HCT116 (cell line): Measurements from ENCODE around the gene SETD1A. TPM values are rescaled to one million over a fixed set of nuclear protein-coding genes. Genes with fewer than 3 reads are reported as not detected.

Experiments used
- ATAC-seq: fragments of 200-7000 bp; cut with Tn5 transposase; 2 replicates; pipeline ENCODE4 v1.9.1; 2020; ENCODE audit warnings: mild to moderate bottlenecking, moderate library complexity
- Bru-seq: library from RNA; stranded (reverse); fragments of 400-500 nt; gene quantifications from one replicate; lab custom pipeline; 2021; lab: Mats Ljungman, UMichigan
- BruChase-seq, 2 experiments: library from RNA; stranded (reverse); fragments of 400-500 nt; gene quantifications; one replicate each; lab custom pipeline; 2021; lab: Mats Ljungman, UMichigan
- BruUV-seq: library from RNA; stranded (reverse); fragments of 400-500 nt; replicated peaks from 2 replicates; lab custom pipeline; 2021; lab: Mats Ljungman, UMichigan
- CTCF ChIA-PET: fragments of 300-600 bp; sonication (Branson Sonifier 250); formaldehyde crosslinking; loops from one replicate; lab custom pipeline; 2021; ENCODE audit warnings: antibody characterized with exemption; lab: Charles Lee
- POLR2A ChIA-PET: fragments of 300-600, 350-600 bp; sonication (Branson Sonifier 250); formaldehyde crosslinking; loops from one replicate; lab custom pipeline; 2021; ENCODE audit warnings: antibody characterized with exemption; lab: Charles Lee
- RAD21 ChIA-PET, 2 experiments: fragments of 300-600 bp; sonication (Branson Sonifier 250); formaldehyde crosslinking; loops; one replicate each; lab custom pipeline; 2023; ENCODE audit warnings: low total read pairs in 2 of 2; ENCODE audit not compliant: uncharacterized antibody in 2 of 2, unreplicated experiment in 2 of 2, low non-redundant PET in 1 of 2; lab: Charles Lee
- DNase-seq: peaks from one replicate; pipeline ENCODE4 v3.0.0-alpha.2; 2010; ENCODE audit warnings: low read depth, low spot score
- H2AFZ ChIP-seq: fragments of 200-600 bp; shearing (Covaris generic), sonication (generic); 2 replicates; pipeline ENCODE4 v1.6.1; 2017; ENCODE audit warnings: low read depth, mixed run types, mixed read lengths, antibody characterized with exemption, low read length; ENCODE audit not compliant: poor library complexity, severe bottlenecking
- H3K27ac ChIP-seq: 2 replicates; pipeline ENCODE4 v1.5.1; 2012; ENCODE audit warnings: low read depth, low read length
- H3K27me3 ChIP-seq: fragments of 200-600 bp; sonication (generic); 2 replicates; pipeline ENCODE4 v1.6.1; 2016; ENCODE audit warnings: mixed run types, low read length, mixed read lengths; ENCODE audit not compliant: insufficient read depth
- H3K36me3 ChIP-seq, 2 experiments: fragments of 200-500 bp in 1 of 2; fragments of 200-600 bp in 1 of 2; sonication (Bioruptor generic) in 1 of 2; sonication (generic) in 1 of 2; 2 replicates each; pipeline versions ENCODE4 v1.5.1 to v1.6.1; 2014 to 2016; ENCODE audit warnings: low read length in 2 of 2, inconsistent platforms in 1 of 2, mixed read lengths in 1 of 2, mixed run types in 1 of 2; ENCODE audit not compliant: insufficient read depth in 2 of 2, control insufficient read depth in 1 of 2
- H3K4me1 ChIP-seq, 2 experiments: fragments of 200-600 bp in 1 of 2; sonication (generic) in 1 of 2; 2 replicates each; pipeline versions ENCODE4 v1.5.1 to v1.6.1; 2012 to 2017; ENCODE audit warnings: low read length in 2 of 2, inconsistent platforms in 1 of 2, mild to moderate bottlenecking in 1 of 2, mixed read lengths in 1 of 2, mixed run types in 1 of 2, moderate library complexity in 1 of 2; ENCODE audit not compliant: insufficient read depth in 2 of 2, control insufficient read depth in 1 of 2
- H3K4me2 ChIP-seq: fragments of 200-600 bp; sonication (generic); 2 replicates; pipeline ENCODE4 v1.6.1; 2017; ENCODE audit warnings: mixed run types, low read length, mixed read lengths
- H3K4me3 ChIP-seq, 2 experiments: fragments of 200-600 bp in 1 of 2; sonication (generic) in 1 of 2; replicated peaks in 1 of 2; 2 replicates each; pipeline ENCODE4 v1.5.1; 2011 to 2016; ENCODE audit warnings: low read length in 2 of 2, control low read depth in 1 of 2, low read depth in 1 of 2, mild to moderate bottlenecking in 1 of 2, mixed read lengths in 1 of 2, mixed run types in 1 of 2
- H3K79me2 ChIP-seq: fragments of 200-600 bp; sonication (generic); 2 replicates; pipeline ENCODE4 v1.6.1; 2017; ENCODE audit warnings: mild to moderate bottlenecking, mixed run types, low read length, moderate library complexity, mixed read lengths; ENCODE audit not compliant: insufficient read depth
- H3K9ac ChIP-seq: fragments of 200-600 bp; sonication (generic); 2 replicates; pipeline ENCODE4 v1.6.1; 2016; ENCODE audit warnings: low read length, mixed read lengths
- H3K9me2 ChIP-seq: fragments of 200-600 bp; sonication (generic), shearing (Covaris generic); 2 replicates; pipeline ENCODE4 v1.6.1; 2017; ENCODE audit warnings: mixed run types, mild to moderate bottlenecking, moderate library complexity; ENCODE audit not compliant: insufficient read depth
- H3K9me3 ChIP-seq, 2 experiments: fragments of 200-500 bp in 1 of 2; fragments of 200-600 bp in 1 of 2; sonication (Bioruptor generic) in 1 of 2; sonication (generic) in 1 of 2; 2 replicates each; pipeline ENCODE4 v1.6.1; 2014 to 2017; ENCODE audit warnings: low read length in 2 of 2, mixed read lengths in 2 of 2, inconsistent platforms in 1 of 2, low read depth in 1 of 2, mild to moderate bottlenecking in 1 of 2, mixed run types in 1 of 2, moderate library complexity in 1 of 2; ENCODE audit not compliant: control insufficient read depth in 1 of 2, insufficient read depth in 1 of 2
- H4K20me1 ChIP-seq: fragments of 200-600 bp; sonication (generic), shearing (Covaris generic); 2 replicates; pipeline ENCODE4 v1.6.1; 2017; ENCODE audit warnings: mixed run types, mild to moderate bottlenecking, moderate library complexity; ENCODE audit not compliant: insufficient read depth
- CEBPB ChIP-seq: IDR thresholded peaks from 2 replicates; pipeline ENCODE4 v1.6.1; 2012; ENCODE audit warnings: low read depth
- CTCF ChIP-seq, 3 experiments: fragments of 200-600 bp in 1 of 3; sonication (generic) in 1 of 3; IDR thresholded peaks in 2 of 3; conservative IDR thresholded peaks in 1 of 3; 2 replicates each; pipeline ENCODE4 v1.5.1; 2012 to 2017; ENCODE audit warnings: low read depth in 2 of 3, low read length in 2 of 3, antibody characterized with exemption in 1 of 3, borderline replicate concordance in 1 of 3, control low read depth in 1 of 3, mild to moderate bottlenecking in 1 of 3, mixed read lengths in 1 of 3, mixed run types in 1 of 3, moderate library complexity in 1 of 3; ENCODE audit not compliant: insufficient read depth in 1 of 3
- EGR1 ChIP-seq: IDR thresholded peaks from 2 replicates; pipeline ENCODE4 v1.6.1; 2012; ENCODE audit warnings: low read depth
- ELF1 ChIP-seq: IDR thresholded peaks from 2 replicates; pipeline ENCODE4 v1.6.1; 2012; ENCODE audit warnings: low read depth, borderline replicate concordance
- EZH2 ChIP-seq: fragments of 200-600 bp; sonication (generic); IDR thresholded peaks from 2 replicates; pipeline ENCODE4 v1.6.1; 2017; ENCODE audit warnings: antibody characterized with exemption, mixed run types
- EZH2phosphoT487 ChIP-seq: fragments of 200-600 bp; IDR thresholded peaks from 2 replicates; pipeline ENCODE4 v1.6.1; 2018; ENCODE audit warnings: antibody characterized with exemption, borderline replicate concordance
- JUND ChIP-seq: IDR thresholded peaks from 2 replicates; pipeline ENCODE4 v1.6.1; 2012
- POLR2A ChIP-seq: IDR thresholded peaks from 2 replicates; pipeline ENCODE4 v1.7.0; 2011; ENCODE audit warnings: borderline replicate concordance; ENCODE audit not compliant: insufficient read depth, insufficient read length; ENCODE audit errors: extremely low read depth
- POLR2AphosphoS5 ChIP-seq: IDR thresholded peaks from 2 replicates; pipeline ENCODE4 v1.6.1; 2011; ENCODE audit warnings: mild to moderate bottlenecking, low read depth, low read length, moderate library complexity
- RAD21 ChIP-seq: IDR thresholded peaks from 2 replicates; pipeline ENCODE4 v1.6.1; 2012; ENCODE audit warnings: low read depth, mild to moderate bottlenecking
- SP1 ChIP-seq: IDR thresholded peaks from 2 replicates; pipeline ENCODE4 v1.6.1; 2012; ENCODE audit warnings: low read depth
- SRF ChIP-seq: IDR thresholded peaks from 2 replicates; pipeline ENCODE4 v1.6.1; 2012; ENCODE audit warnings: low read depth
- TCF7L2 ChIP-seq: IDR thresholded peaks from 2 replicates; pipeline ENCODE4 v1.7.0; 2011; ENCODE audit warnings: borderline replicate concordance, inconsistent platforms; ENCODE audit not compliant: insufficient read depth, insufficient read length; ENCODE audit errors: extremely low read depth
- YY1 ChIP-seq: IDR thresholded peaks from 2 replicates; pipeline ENCODE4 v1.6.1; 2011; ENCODE audit warnings: low read length, low read depth, moderate library complexity, mild to moderate bottlenecking; ENCODE audit not compliant: insufficient replicate concordance; ENCODE audit errors: extremely low read depth
- ZFX ChIP-seq: fragments of 450-650 bp; IDR thresholded peaks from 2 replicates; pipeline ENCODE4 v1.6.1; 2017
- intact Hi-C: fragments of 100-400 bp; cut with micrococcal nuclease; formaldehyde crosslinking; loops from 2 replicates; pipeline ENCODE4 v1.10.0; 2022
- long read RNA-seq: library from polyadenylated mRNA; unstranded; transcript quantifications from one replicate; pipeline ENCODE4 v2.0.0, GENCODE V29; 2021; ENCODE audit not compliant: unreplicated experiment
- polyA plus RNA-seq: library from polyadenylated mRNA; unstranded; fragments of >200 nt; gene quantifications from 2 replicates; pipeline ENCODE4 v1.2.1, GENCODE V29; 2012; ENCODE audit warnings: missing spikeins
- total RNA-seq: library from RNA; stranded (reverse); gene quantifications from one replicate; pipeline ENCODE4 v1.2.1, GENCODE V29; 2021; ENCODE audit not compliant: unreplicated experiment
- TF ChIP-seq, protein P1 (sequence below): IDR thresholded peaks from 2 replicates; pipeline ENCODE4 v1.6.1; 2011; ENCODE audit warnings: mild to moderate bottlenecking, low read length, moderate library complexity; ENCODE audit not compliant: insufficient replicate concordance; ENCODE audit errors: extremely low read depth
- TF ChIP-seq, protein P2 (sequence below): IDR thresholded peaks from 2 replicates; pipeline ENCODE4 v1.6.1; 2012; ENCODE audit warnings: low read depth

SETD1A gene
- total RNA-seq (26.9 TPM), Bru-seq, nascent RNA (percentile 68 among the genes with signal in this experiment), BruChase-seq, experiment 1, labeled RNA remaining after a 6-hour chase (percentile 77 among the genes with signal in this experiment), BruChase-seq, experiment 2, labeled RNA remaining after a 2-hour chase (percentile 78 among the genes with signal in this experiment)
- polyA plus RNA-seq: 16.1 and 18.5 TPM in 2 replicates
- long read RNA-seq, partial matches to known transcripts: 11 of 11 reads
- long read RNA-seq, other reads (novel, unspliced or antisense): 0 of 11 reads

- H3K4me3 ChIP-seq: peak within 1 kb of the TSS; percentile 74 to 88
- no peaks in the 10 kb centered on the region for H3K9me3 ChIP-seq
- ChIA-PET POLR2A (no interaction called here), RAD21 (no interaction called here), CTCF (no interaction called here)
- TF ChIP-seq YY1 (peak; percentile 4), CTCF (IDR thresholded peaks at IDR 0.05 in 2 of 3, conservative IDR thresholded peaks at IDR 0.05 in 1 of 3; ENCODE audit: borderline replicate concordance in 1 of 3, insufficient read depth in 1 of 3, low read depth in 2 of 3, low read length in 2 of 3) (no peak), SRF (no peak), ZFX (peak; percentile 47; the same call in 1 of the 2 replicates), RAD21 (no peak), SP1 (no peak), EZH2 (no peak), CEBPB (no peak), ELF1 (no peak), EZH2phosphoT487 (no peak), POLR2A (no peak), JUND (no peak), TCF7L2 (no peak), POLR2AphosphoS5 (peak; percentile 24; the same call in 1 of the 2 replicates), EGR1 (no peak)
- TF ChIP-seq, protein P1, sequence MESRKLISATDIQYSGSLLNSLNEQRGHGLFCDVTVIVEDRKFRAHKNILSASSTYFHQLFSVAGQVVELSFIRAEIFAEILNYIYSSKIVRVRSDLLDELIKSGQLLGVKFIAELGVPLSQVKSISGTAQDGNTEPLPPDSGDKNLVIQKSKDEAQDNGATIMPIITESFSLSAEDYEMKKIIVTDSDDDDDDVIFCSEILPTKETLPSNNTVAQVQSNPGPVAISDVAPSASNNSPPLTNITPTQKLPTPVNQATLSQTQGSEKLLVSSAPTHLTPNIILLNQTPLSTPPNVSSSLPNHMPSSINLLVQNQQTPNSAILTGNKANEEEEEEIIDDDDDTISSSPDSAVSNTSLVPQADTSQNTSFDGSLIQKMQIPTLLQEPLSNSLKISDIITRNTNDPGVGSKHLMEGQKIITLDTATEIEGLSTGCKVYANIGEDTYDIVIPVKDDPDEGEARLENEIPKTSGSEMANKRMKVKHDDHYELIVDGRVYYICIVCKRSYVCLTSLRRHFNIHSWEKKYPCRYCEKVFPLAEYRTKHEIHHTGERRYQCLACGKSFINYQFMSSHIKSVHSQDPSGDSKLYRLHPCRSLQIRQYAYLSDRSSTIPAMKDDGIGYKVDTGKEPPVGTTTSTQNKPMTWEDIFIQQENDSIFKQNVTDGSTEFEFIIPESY: peak; percentile 55
- TF ChIP-seq, protein P2, sequence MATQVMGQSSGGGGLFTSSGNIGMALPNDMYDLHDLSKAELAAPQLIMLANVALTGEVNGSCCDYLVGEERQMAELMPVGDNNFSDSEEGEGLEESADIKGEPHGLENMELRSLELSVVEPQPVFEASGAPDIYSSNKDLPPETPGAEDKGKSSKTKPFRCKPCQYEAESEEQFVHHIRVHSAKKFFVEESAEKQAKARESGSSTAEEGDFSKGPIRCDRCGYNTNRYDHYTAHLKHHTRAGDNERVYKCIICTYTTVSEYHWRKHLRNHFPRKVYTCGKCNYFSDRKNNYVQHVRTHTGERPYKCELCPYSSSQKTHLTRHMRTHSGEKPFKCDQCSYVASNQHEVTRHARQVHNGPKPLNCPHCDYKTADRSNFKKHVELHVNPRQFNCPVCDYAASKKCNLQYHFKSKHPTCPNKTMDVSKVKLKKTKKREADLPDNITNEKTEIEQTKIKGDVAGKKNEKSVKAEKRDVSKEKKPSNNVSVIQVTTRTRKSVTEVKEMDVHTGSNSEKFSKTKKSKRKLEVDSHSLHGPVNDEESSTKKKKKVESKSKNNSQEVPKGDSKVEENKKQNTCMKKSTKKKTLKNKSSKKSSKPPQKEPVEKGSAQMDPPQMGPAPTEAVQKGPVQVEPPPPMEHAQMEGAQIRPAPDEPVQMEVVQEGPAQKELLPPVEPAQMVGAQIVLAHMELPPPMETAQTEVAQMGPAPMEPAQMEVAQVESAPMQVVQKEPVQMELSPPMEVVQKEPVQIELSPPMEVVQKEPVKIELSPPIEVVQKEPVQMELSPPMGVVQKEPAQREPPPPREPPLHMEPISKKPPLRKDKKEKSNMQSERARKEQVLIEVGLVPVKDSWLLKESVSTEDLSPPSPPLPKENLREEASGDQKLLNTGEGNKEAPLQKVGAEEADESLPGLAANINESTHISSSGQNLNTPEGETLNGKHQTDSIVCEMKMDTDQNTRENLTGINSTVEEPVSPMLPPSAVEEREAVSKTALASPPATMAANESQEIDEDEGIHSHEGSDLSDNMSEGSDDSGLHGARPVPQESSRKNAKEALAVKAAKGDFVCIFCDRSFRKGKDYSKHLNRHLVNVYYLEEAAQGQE: no peak
- no peaks in the 10 kb centered on the region for H3K9me2 ChIP-seq
- H3K27ac ChIP-seq: peak within 1 kb of the TSS; percentile 100
- H3K27me3 ChIP-seq: no peaks in the 10 kb centered on the region
- H3K9ac ChIP-seq: peak within 1 kb of the TSS; percentile 88
- peaks cover 30 to 36% of the 10 kb centered on the region in 2 experiments for H3K36me3 ChIP-seq
- peaks cover 22 to 32% of the 10 kb centered on the region in 2 experiments for H3K4me1 ChIP-seq
- BruUV-seq: no TSS peak
- H3K4me2 ChIP-seq: peak within 1 kb of the TSS; percentile 95
- ATAC-seq (peak; percentile 79), DNase-seq (peak; percentile 90)
- H3K79me2 ChIP-seq: peaks cover 28% of the 10 kb centered on the region
- H4K20me1 ChIP-seq: no peaks in the 10 kb centered on the region
- intact Hi-C loops: loop anchor here (10.0 kb wide), 2 partner anchors 137 to 487 kb away; partner anchors contain the start of genes VKORC1 and ZNF843
- H2AFZ ChIP-seq: peak within 1 kb of the TSS; percentile 96
Measured at GRCh38 chr16:30957456-30958174, at the start of gene SETD1A. SETD1A (plus strand) TSS chr16:30957754; CDS start chr16:30958732, 978 bp downstream.
